Measurements from ENCODE around the gene TAF11L5. TPM values are rescaled to one million over a fixed set of nuclear protein-coding genes. Genes with fewer than 3 reads are reported as not detected.

Gene TAF11L5
- total RNA-seq (ENCODE audit: low replicate concordance), result not detected in 2 replicates

GRCh38 chr5:17524935-17525334 lies at the start of gene TAF11L5:
TAF11L5 (plus strand) TSS chr5:17525235.

DNA sequence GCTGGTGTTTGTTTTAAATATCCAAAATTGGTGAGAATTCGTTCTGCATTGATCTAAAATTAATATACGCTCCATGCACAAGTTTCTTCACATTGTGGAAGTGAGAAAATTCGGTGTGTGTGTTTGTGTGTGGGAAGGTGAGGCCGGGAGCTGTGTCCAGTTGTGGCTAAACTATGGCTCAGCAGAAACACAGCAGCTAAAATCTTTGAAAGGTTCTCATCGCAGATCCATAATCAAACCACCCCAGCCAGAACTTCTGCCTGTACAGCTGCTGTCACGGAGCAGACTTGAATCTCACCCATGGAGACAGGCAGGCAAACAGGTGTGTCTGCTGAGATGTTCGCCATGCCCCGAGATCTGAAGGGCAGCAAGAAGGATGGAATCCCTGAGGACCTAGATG lies 27.1 kb upstream of the TAF11L5 start, which contains the start of gene TAF11L2:
TSS of gene TAF11L2 (plus strand) at position 301 of the 400 bp plus-strand sequence.

DNA sequence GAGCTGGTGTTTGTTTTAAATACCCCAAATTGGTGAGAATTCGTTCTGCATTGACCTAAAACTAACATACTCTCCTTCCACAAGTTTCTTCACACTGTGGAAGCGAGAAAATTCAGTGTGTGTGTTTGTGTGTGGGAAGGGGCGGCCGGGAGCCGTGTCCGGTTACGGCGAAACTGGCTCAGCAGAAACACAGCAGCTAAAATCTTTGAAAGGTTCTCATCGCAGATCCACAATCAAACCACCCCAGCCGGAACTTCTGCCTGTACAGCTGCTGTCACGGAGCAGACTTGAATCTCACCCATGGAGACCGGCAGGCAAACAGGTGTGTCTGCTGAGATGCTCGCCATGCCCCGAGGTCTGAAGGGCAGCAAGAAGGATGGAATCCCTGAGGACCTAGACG lies 7.0 kb upstream of the TAF11L5 start, which contains the start of gene TAF11L3:
TSS of gene TAF11L3 (plus strand) at position 301 of the 400 bp plus-strand sequence.

DNA sequence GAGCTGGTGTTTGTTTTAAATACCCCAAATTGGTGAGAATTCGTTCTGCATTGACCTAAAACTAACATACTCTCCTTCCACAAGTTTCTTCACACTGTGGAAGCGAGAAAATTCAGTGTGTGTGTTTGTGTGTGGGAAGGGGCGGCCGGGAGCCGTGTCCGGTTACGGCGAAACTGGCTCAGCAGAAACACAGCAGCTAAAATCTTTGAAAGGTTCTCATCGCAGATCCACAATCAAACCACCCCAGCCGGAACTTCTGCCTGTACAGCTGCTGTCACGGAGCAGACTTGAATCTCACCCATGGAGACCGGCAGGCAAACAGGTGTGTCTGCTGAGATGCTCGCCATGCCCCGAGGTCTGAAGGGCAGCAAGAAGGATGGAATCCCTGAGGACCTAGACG lies 3.5 kb upstream of the TAF11L5 start, which contains the start of gene TAF11L4:
TSS of gene TAF11L4 (plus strand) at position 301 of the 400 bp plus-strand sequence.

GRCh38 chr5:17528369-17528768 lies 3.3 kb downstream of the TAF11L5 start, which contains the start of gene TAF11L6:
TAF11L6 (plus strand) TSS chr5:17528669.

Other genes with a start within 250 kb of the TAF11L5 start
- not detected in 2 replicates for gene TAF11L2, start 27.0 kb upstream of the TAF11L5 start, total RNA-seq (ENCODE audit: low replicate concordance)
- not detected in 2 replicates for gene TAF11L3, start 6.9 kb upstream of the TAF11L5 start, total RNA-seq (ENCODE audit: low replicate concordance)
- gene TAF11L4, start 3.4 kb upstream of the TAF11L5 start, total RNA-seq (ENCODE audit: low replicate concordance), result not detected in 2 replicates
- gene TAF11L6, start 3.4 kb downstream of the TAF11L5 start, total RNA-seq (ENCODE audit: low replicate concordance), result not detected in 2 replicates
- gene TAF11L7, start 60.5 kb downstream of the TAF11L5 start, total RNA-seq (ENCODE audit: low replicate concordance), result not detected in 2 replicates
- gene TAF11L8, start 65.7 kb downstream of the TAF11L5 start, total RNA-seq (ENCODE audit: low replicate concordance), result not detected in 2 replicates
- gene TAF11L9, start 69.2 kb downstream of the TAF11L5 start, total RNA-seq (ENCODE audit: low replicate concordance), result not detected in 2 replicates
- gene TAF11L10, start 72.6 kb downstream of the TAF11L5 start, total RNA-seq (ENCODE audit: low replicate concordance), result not detected in 2 replicates
- not detected in 2 replicates for gene TAF11L11, start 78.9 kb downstream of the TAF11L5 start, total RNA-seq (ENCODE audit: low replicate concordance)
- gene TAF11L12, start 85.2 kb downstream of the TAF11L5 start, total RNA-seq (ENCODE audit: low replicate concordance), result not detected in 2 replicates
- not detected in 2 replicates for gene TAF11L13, start 106.9 kb downstream of the TAF11L5 start, total RNA-seq (ENCODE audit: low replicate concordance)
- not detected in 2 replicates for gene TAF11L14, start 109.2 kb downstream of the TAF11L5 start, total RNA-seq (ENCODE audit: low replicate concordance)